HepG2 (cell line): ENCODE results near the gene NOC3L. TPM values are rescaled to one million over a fixed set of nuclear protein-coding genes. Genes with fewer than 3 reads are reported as not detected.
A peak's percentile ranks its signal among the peaks of the same experiment; 100 is the strongest.
"Not testable (repeated sequence)": the region's sequence is repeated elsewhere in the genome, so short reads cannot be mapped to it uniquely, and the experiment has no call there.

ENCODE experiments used
- ATAC-seq: fragments of 200-7000 bp; cut with Tn5 transposase; 3 replicates; pipeline ENCODE4 v1.9.1; 2020; ENCODE audit warnings: mild to moderate bottlenecking, moderate library complexity
- BruUV-seq: library from RNA; stranded (reverse); fragments of 400-500 nt; replicated peaks from 2 replicates; lab custom pipeline; 2021; lab: Mats Ljungman, UMichigan
- CTCF ChIA-PET: fragments of 300-600 bp; formaldehyde crosslinking; extraction: SDS; loops from one replicate; lab custom pipeline; 2021; ENCODE audit warnings: low total read pairs, inconsistent platforms, low intra/inter-chr PET ratio; lab: Yijun Ruan, JAX
- POLR2A ChIA-PET: fragments of 350-600 bp; sonication (Branson Sonifier 250); formaldehyde crosslinking; loops from one replicate; lab custom pipeline; 2020; ENCODE audit warnings: antibody characterized with exemption, inconsistent platforms; lab: Yijun Ruan, JAX
- DNase-seq: peaks from one replicate; pipeline ENCODE4 v3.0.0-alpha.2; 2015; ENCODE audit warnings: low spot score
- FAIRE-seq: peaks from 3 replicates; lab custom pipeline; 2011; peaks lifted over from hg19 to GRCh38; lab: Jason Lieb, UNC
- H2AFZ ChIP-seq: one replicate; pipeline ENCODE4 v1.6.1; 2011; ENCODE audit warnings: low read length, inconsistent platforms
- H3K27ac ChIP-seq: fragments of 300-600 bp; 3 replicates; pipeline ENCODE4 v1.8.0; 2011; ENCODE audit warnings: mixed run types, mild to moderate bottlenecking, mixed read lengths, low read length, inconsistent platforms; ENCODE audit not compliant: insufficient read depth; ENCODE audit errors: extremely low read length
- H3K27me3 ChIP-seq, 2 experiments: fragments of 200-600 bp in 1 of 2; 2 replicates in 1 of 2; 3 replicates in 1 of 2; pipeline versions ENCODE4 v1.6.0 to v1.8.0; 2011; ENCODE audit warnings: low read length in 2 of 2, mild to moderate bottlenecking in 2 of 2, moderate library complexity in 2 of 2, inconsistent platforms in 1 of 2; ENCODE audit not compliant: insufficient read depth in 2 of 2, control insufficient read depth in 1 of 2
- H3K36me3 ChIP-seq, 2 experiments: fragments of 200-600 bp in 1 of 2; replicated peaks in 1 of 2; 2 replicates in 1 of 2; 3 replicates in 1 of 2; pipeline versions ENCODE4 v1.5.1 to v1.8.0; 2011; ENCODE audit warnings: low read length in 2 of 2, inconsistent platforms in 1 of 2; ENCODE audit not compliant: insufficient read depth in 2 of 2, control insufficient read depth in 1 of 2
- H3K4me1 ChIP-seq: 2 replicates; pipeline ENCODE4 v1.5.1; 2012; ENCODE audit warnings: low read length, inconsistent platforms; ENCODE audit not compliant: insufficient read depth
- H3K4me2 ChIP-seq: 2 replicates; pipeline ENCODE4 v1.6.0; 2011; ENCODE audit warnings: low read depth, low read length, inconsistent platforms
- H3K4me3 ChIP-seq, 3 experiments: fragments of 200-600 bp in 1 of 3; sonication (generic), shearing (Covaris generic) in 1 of 3; replicated peaks in 1 of 3; 2 replicates each; pipeline ENCODE4 v1.5.1; 2011 to 2016; ENCODE audit warnings: low read length in 3 of 3, inconsistent platforms in 2 of 3, low read depth in 2 of 3, mild to moderate bottlenecking in 2 of 3, control low read depth in 1 of 3, mixed read lengths in 1 of 3; ENCODE audit not compliant: insufficient read depth in 1 of 3
- H3K79me2 ChIP-seq: one replicate; pipeline ENCODE4 v1.6.1; 2011; ENCODE audit warnings: low read length, inconsistent platforms; ENCODE audit not compliant: insufficient read depth
- H3K9ac ChIP-seq: 2 replicates; pipeline ENCODE4 v1.6.0; 2011; ENCODE audit warnings: mild to moderate bottlenecking, low read depth, low read length, inconsistent platforms; ENCODE audit not compliant: insufficient read depth
- H3K9me3 ChIP-seq: 2 replicates; pipeline ENCODE4 v1.5.1; 2012; ENCODE audit warnings: mild to moderate bottlenecking, low read length
- H4K20me1 ChIP-seq: 2 replicates; pipeline ENCODE4 v1.6.0; 2011; ENCODE audit warnings: inconsistent platforms, mild to moderate bottlenecking, low read length, moderate library complexity; ENCODE audit not compliant: insufficient read depth
- PTBP1 ChIP-seq: fragments of 200-400 bp; formaldehyde crosslinking; IDR thresholded peaks from 2 replicates; pipeline ENCODE4 v1.6.1; 2018; ENCODE audit warnings: low read length, low read depth; ENCODE audit not compliant: poor library complexity, severe bottlenecking
- TEAD3 ChIP-seq: optimal IDR thresholded peaks from 2 replicates; pipeline ENCODE3; 2016; ENCODE audit warnings: borderline replicate concordance
- ZBTB38 ChIP-seq: sonication (generic); formaldehyde crosslinking; IDR thresholded peaks from 2 replicates; pipeline ENCODE4 v1.5.1; 2020; ENCODE audit warnings: mild to moderate bottlenecking, missing genetic modification reagents
- ZNF709 ChIP-seq: sonication (generic); formaldehyde crosslinking; IDR thresholded peaks from 2 replicates; pipeline ENCODE4 v1.5.0; 2020; ENCODE audit warnings: mild to moderate bottlenecking, missing genetic modification reagents
- WGBS: methylation state at CpG from one replicate; pipeline ENCODE4 v1.1.6; 2017; ENCODE audit warnings: low lambda C conversion rate; 5-methylcytosine and 5-hydroxymethylcytosine counted together
- in situ Hi-C: cut with HindIII; loops from 2 replicates; pipeline ENCODE4 v1.10.0; 2017; ENCODE audit warnings: low pct_unique_long_range_greater_than_20kb; ENCODE audit not compliant: extremely low pct_ligation_motif_present
- intact Hi-C: fragments of 100-400 bp; cut with micrococcal nuclease; formaldehyde crosslinking; loops from one replicate; pipeline ENCODE4 v1.10.0; 2022; ENCODE audit not compliant: unreplicated experiment
- polyA plus RNA-seq, 8 experiments: library from polyadenylated mRNA; depleted of rRNA in 3 of 8; stranded (reverse) in 7 of 8; unstranded in 1 of 8; fragments of >200 nt; fragmentation: Illumina TruSeq in 4 of 8; extraction: Trizol in 4 of 8; gene quantifications; 2 replicates each; pipeline versions ENCODE4 v1.2.1 to v1.2.3, GENCODE V29; 2011 to 2016; ENCODE audit warnings: low read depth in 4 of 8, missing spikeins in 1 of 8, mixed read lengths in 1 of 8; ENCODE audit not compliant: insufficient read depth in 1 of 8
- total RNA-seq, 5 experiments: library from RNA; depleted of rRNA; stranded (reverse); fragments of >200 nt; fragmentation: Illumina TruSeq; extraction: Trizol; gene quantifications; 2 replicates each; pipeline ENCODE4 v1.2.3, GENCODE V29; 2016; ENCODE audit warnings: low read depth in 1 of 5
- TF ChIP-seq, protein P1 (sequence below): sonication (generic); formaldehyde crosslinking; IDR thresholded peaks from 2 replicates; pipeline ENCODE4 v1.5.0; 2020; ENCODE audit warnings: mild to moderate bottlenecking, missing genetic modification reagents

NOC3L gene
- total and polyA plus RNA-seq, 2 of the 13 experiments (the other 11 are each of a cell fraction or from before 2014, with no cell fraction given) = 7.8 to 36.6 TPM

DNA sequence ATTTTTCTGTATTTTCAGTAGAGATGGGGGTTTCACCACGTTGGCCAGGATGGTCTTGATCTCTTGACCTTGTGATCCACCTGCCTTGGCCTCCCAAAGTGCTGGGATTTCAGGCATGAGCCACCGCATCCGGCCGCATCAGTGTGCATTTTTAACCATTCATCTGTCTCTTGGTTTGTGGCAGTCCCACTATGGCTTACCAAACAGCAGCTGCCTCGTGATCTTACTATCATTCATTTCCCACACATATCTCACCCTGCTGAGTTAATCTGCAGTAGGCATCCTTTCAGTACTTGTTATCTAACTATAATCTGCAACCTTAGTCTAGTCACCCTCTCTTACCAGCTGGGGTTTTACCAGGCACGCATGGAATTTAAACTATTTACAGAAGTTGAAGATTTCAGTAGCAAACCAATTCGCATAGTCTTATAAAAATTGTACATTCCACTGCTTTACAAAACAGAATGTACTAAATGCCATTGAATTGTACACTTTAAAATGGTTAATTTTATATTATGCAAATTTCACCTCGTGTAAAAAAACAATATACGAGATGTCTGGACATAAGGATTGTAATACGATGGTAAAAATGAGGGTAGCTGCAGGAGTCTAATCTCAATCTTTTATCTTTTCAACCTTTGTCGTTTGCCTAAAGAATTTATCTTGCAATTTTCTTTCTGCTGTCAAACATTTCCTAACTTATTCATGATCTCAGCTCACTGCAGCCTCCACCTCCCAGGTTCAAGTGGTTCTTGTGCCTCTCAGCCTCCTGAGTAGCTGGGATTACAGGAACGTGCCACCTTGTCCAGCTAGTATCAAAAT is 35.0 kb upstream of the NOC3L start (continued):
- TF ChIP-seq, protein P1, sequence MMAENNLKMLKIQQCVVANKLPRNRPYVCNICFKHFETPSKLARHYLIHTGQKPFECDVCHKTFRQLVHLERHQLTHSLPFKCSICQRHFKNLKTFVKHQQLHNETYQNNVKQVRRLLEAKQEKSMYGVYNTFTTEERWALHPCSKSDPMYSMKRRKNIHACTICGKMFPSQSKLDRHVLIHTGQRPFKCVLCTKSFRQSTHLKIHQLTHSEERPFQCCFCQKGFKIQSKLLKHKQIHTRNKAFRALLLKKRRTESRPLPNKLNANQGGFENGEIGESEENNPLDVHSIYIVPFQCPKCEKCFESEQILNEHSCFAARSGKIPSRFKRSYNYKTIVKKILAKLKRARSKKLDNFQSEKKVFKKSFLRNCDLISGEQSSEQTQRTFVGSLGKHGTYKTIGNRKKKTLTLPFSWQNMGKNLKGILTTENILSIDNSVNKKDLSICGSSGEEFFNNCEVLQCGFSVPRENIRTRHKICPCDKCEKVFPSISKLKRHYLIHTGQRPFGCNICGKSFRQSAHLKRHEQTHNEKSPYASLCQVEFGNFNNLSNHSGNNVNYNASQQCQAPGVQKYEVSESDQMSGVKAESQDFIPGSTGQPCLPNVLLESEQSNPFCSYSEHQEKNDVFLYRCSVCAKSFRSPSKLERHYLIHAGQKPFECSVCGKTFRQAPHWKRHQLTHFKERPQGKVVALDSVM (CRISPR knock-in tag) = no peak
- no peak for TF ChIP-seq ZBTB38 (CRISPR knock-in tag)
- TF ChIP-seq PTBP1 = no peak
- no peak for TF ChIP-seq ZNF709 (CRISPR knock-in tag)
- TF ChIP-seq TEAD3 (CRISPR knock-in tag) = peak; percentile 81
- TF ChIP-seq, all 625 proteins: peak for 2

DNA sequence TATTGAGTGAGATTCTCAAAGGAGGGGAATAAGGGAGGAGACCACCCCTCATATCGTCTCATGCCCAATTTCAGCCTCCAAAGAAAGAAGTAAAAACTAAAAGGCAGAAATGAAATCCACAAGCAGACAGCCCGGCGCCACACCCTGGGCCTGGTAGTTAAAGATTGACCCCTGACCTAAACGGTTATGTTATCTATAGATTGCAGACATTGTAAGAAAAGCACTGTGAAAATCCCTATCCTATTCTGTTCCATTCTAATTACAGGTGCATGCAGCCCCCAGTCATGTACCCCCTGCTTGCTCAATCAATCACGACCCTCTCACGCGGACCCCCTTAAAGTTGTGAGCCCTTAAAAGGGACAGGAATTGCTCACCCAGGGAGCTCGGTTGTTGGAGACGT is 29.4 kb upstream of the NOC3L start:
- in situ Hi-C loops, FAIRE-seq, DNase-seq, H3K4me1 ChIP-seq, H4K20me1 ChIP-seq, intact Hi-C loops, H3K79me2 ChIP-seq, H3K9ac ChIP-seq, CTCF ChIA-PET, H3K4me3 ChIP-seq, BruUV-seq, H3K9me3 ChIP-seq, H3K27ac ChIP-seq, H3K27me3 ChIP-seq, H2AFZ ChIP-seq, ATAC-seq, H3K36me3 ChIP-seq: not testable (repeated sequence)
- 30% methylated on average over 9 of the region's 9 CpGs for WGBS
- POLR2A ChIA-PET = interaction anchor here (1.3 kb wide), 1 partner anchor 10 kb away, joined by 3 read pairs; the partner anchor contains the start of gene TBC1D12
- H3K4me2 ChIP-seq = peak overlapping the region; percentile 12; the same call in 1 of the 2 replicates

DNA sequence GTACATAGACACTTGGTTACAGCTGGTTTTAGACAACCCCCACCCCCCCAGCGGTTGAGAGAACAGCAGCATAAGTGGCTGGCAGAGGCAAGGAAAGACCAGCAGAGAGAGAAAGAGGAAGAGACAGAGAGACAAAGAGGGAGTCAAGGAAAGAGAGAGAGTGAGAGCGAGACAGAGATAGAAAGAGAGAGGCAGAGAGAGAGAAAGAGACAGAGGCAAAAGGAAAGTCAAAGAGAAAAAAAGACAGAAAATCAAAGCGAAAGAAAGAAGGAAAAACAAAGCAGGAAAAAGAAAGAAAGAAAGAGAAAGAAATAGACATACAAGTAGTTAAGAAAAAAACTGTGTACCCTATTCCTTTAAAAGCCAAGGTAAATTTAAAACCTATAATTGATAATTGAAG is 23.0 kb upstream of the NOC3L start:
- H3K27me3 ChIP-seq, FAIRE-seq, H3K4me2 ChIP-seq, in situ Hi-C loops, H3K4me3 ChIP-seq, H2AFZ ChIP-seq, H3K9me3 ChIP-seq, CTCF ChIA-PET, POLR2A ChIA-PET, ATAC-seq, H3K9ac ChIP-seq, intact Hi-C loops, DNase-seq, BruUV-seq, H4K20me1 ChIP-seq, H3K36me3 ChIP-seq, H3K27ac ChIP-seq, H3K79me2 ChIP-seq: not testable (repeated sequence)
- 75% methylated on average over 3 of the region's 3 CpGs for WGBS
- H3K4me1 ChIP-seq = peaks cover 11% of the 10 kb centered on the region
